A673 (cell line): ENCODE results near the gene ABCA12.

Experiments used
- CTCF ChIP-seq: fragments of 300-800, 200-600 bp; sonication (generic); conservative IDR thresholded peaks from 2 replicates; pipeline ENCODE4 v1.5.1; 2017; ENCODE audit warnings: low read depth, mild to moderate bottlenecking, antibody characterized with exemption, low read length, moderate library complexity, mixed read lengths
- EZH2 ChIP-seq: fragments of 200-600 bp; sonication (generic); IDR thresholded peaks from 2 replicates; pipeline ENCODE4 v1.6.1; 2017; ENCODE audit warnings: borderline replicate concordance, low read depth, mild to moderate bottlenecking, mixed read lengths, antibody characterized with exemption, low read length; ENCODE audit not compliant: poor library complexity, severe bottlenecking

- TF ChIP-seq CTCF (no peak), EZH2 (no peak)
These were observed 191.5 kb downstream of the ABCA12 start for GRCh38 chr2:214946949-214947348.
